Left ventricle myocardium inferior (tissue), 1 donor: ENCODE measurements around the gene SPECC1. TPM values are rescaled to one million over a fixed set of nuclear protein-coding genes. Genes with fewer than 3 reads are reported as not detected.
"Not testable (repeated sequence)": the region's sequence is repeated elsewhere in the genome, so short reads cannot be mapped to it uniquely, and the experiment has no call there.

ENCODE experiments used
- DNase-seq: peaks from one replicate; pipeline ENCODE4 v3.0.0-alpha.2; 2020
- H3K27ac ChIP-seq: fragments of 200-600 bp; replicated peaks from 2 replicates; pipeline ENCODE4 v1.8.0; 2021
- H3K27me3 ChIP-seq: fragments of 200-600 bp; 2 replicates; pipeline ENCODE4 v1.8.0; 2021; ENCODE audit warnings: low read depth
- H3K36me3 ChIP-seq: fragments of 200-600 bp; 2 replicates; pipeline ENCODE4 v1.8.0; 2021
- H3K4me1 ChIP-seq: fragments of 200-600 bp; 2 replicates; pipeline ENCODE4 v1.8.0; 2021
- H3K4me3 ChIP-seq: fragments of 200-600 bp; 2 replicates; pipeline ENCODE4 v1.8.0; 2021; ENCODE audit warnings: mild to moderate bottlenecking, moderate library complexity
- H3K9me3 ChIP-seq: fragments of 200-600 bp; replicated peaks from 2 replicates; pipeline ENCODE4 v1.8.0; 2021
- intact Hi-C: fragments of 100-400 bp; cut with micrococcal nuclease; formaldehyde crosslinking; loops from one replicate; pipeline ENCODE4 v1.11.0; 2022
- total RNA-seq: library from RNA; stranded (reverse); fragmentation: NEBNext Ultra II Directional; extraction: Animal tissue kit (Norgen Biotek cat#: 25700); gene quantifications from one replicate; pipeline ENCODE4 v1.2.1, GENCODE V29; 2021
- TF ChIP-seq, protein P1 (sequence below): fragments of 200-600 bp; IDR thresholded peaks from 2 replicates; pipeline ENCODE4 v1.8.0; 2021; ENCODE audit warnings: antibody characterized with exemption, mild to moderate bottlenecking, borderline replicate concordance
- donor health status: DM: no; HTN: yes; CAD: no; lungs with severe emphysema.

SPECC1 gene
- total RNA-seq, 1 donor from 2014 or later = 10.6 TPM

DNA sequence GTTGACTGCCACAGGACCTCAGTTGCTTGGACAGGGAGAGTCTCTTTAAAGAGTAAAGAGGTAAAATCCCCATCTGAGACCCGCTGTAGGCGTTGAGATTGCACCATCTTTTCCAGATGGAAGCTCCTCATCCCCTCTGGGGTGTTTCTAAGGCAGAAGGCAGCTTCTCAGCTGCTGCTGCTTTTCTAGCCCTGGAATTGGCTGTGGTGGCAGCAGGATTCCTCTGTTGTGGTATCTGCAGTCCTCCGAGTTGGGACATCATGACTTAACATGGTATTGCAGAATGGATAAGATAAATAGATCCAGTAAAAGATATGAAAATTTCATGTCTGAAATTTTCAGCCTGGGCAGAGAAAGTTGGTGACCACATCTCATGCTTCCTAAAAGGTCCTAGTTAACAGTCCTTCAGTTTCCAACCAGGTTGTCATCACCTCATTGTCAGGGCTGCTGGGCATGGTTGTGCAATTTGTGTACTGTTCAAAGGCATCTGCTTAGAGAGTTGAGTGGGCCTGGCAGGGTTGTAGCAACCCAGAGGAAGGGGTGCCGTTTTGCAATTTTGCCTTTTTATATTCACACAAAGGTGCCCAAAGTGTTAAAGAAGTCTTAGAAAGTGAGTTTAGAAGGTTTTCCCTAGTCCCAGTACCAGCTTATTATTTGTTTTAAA, 150.4 kb downstream of the SPECC1 start:
- Histone ChIP-seq H3K36me3 (no peaks in the 10 kb centered on the region), H3K4me1 (peaks cover 18% of the 10 kb centered on the region), H3K27ac (no peak overlapping the region), H3K27me3 (peaks cover 26% of the 10 kb centered on the region), H3K9me3 (no peaks in the 10 kb centered on the region), H3K4me3 (no peak overlapping the region)
- TF ChIP-seq, protein P1, sequence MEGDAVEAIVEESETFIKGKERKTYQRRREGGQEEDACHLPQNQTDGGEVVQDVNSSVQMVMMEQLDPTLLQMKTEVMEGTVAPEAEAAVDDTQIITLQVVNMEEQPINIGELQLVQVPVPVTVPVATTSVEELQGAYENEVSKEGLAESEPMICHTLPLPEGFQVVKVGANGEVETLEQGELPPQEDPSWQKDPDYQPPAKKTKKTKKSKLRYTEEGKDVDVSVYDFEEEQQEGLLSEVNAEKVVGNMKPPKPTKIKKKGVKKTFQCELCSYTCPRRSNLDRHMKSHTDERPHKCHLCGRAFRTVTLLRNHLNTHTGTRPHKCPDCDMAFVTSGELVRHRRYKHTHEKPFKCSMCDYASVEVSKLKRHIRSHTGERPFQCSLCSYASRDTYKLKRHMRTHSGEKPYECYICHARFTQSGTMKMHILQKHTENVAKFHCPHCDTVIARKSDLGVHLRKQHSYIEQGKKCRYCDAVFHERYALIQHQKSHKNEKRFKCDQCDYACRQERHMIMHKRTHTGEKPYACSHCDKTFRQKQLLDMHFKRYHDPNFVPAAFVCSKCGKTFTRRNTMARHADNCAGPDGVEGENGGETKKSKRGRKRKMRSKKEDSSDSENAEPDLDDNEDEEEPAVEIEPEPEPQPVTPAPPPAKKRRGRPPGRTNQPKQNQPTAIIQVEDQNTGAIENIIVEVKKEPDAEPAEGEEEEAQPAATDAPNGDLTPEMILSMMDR = no peak
- no peak for DNase-seq
- intact Hi-C loops = no loop called here

DNA sequence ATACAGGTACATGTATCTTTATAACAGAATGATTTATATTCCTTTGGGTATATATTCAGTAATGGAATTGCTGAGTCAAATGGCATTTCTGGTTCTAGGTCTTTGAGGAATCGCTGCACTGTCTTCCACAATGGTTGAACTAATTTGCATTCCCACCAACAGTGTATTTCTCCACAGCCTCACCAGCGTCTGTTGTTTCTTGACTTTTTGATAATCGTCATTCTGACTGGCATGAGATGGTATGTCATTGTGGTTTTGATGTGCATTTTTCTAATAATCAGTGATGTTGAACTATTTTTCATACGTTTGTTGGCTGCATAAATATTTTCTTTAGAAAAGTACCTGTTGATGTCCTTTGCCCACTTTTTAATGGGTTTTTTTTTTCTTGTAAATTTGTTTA, 156.4 kb downstream of the SPECC1 start:
- H3K27me3 ChIP-seq, intact Hi-C loops, H3K9me3 ChIP-seq, DNase-seq, H3K4me3 ChIP-seq, H3K36me3 ChIP-seq, H3K4me1 ChIP-seq, H3K27ac ChIP-seq: not testable (repeated sequence)

DNA sequence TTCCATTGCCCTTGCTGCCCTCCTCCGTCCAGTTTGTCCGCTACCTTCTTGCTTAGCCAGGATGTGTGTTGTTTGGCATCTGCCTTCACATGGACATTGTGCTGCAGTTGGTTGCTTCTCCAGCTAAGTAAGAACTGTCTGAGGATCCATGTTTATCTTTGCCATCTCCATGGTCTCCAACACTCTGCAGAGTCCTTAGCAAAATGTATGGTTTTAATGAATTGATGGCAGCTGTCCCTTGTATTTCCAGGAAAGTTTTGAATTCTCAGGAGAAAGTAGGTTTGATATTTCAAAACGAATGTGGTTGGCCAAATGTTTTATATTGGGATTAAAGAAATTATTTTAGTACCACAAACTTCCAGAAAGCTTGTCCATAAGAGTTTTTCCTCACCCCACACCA, 160.9 kb downstream of the SPECC1 start:
- TF ChIP-seq, protein P1 = no peak
- DNase-seq = no peak
- no peak overlapping the region for H3K4me3 ChIP-seq
- H3K9me3 ChIP-seq = no peaks in the 10 kb centered on the region
- H3K27me3 ChIP-seq = peaks cover 4% of the 10 kb centered on the region
- intact Hi-C loops = no loop called here
- no peak overlapping the region for H3K27ac ChIP-seq
- peaks cover 5% of the 10 kb centered on the region for H3K4me1 ChIP-seq
- H3K36me3 ChIP-seq = no peaks in the 10 kb centered on the region

DNA sequence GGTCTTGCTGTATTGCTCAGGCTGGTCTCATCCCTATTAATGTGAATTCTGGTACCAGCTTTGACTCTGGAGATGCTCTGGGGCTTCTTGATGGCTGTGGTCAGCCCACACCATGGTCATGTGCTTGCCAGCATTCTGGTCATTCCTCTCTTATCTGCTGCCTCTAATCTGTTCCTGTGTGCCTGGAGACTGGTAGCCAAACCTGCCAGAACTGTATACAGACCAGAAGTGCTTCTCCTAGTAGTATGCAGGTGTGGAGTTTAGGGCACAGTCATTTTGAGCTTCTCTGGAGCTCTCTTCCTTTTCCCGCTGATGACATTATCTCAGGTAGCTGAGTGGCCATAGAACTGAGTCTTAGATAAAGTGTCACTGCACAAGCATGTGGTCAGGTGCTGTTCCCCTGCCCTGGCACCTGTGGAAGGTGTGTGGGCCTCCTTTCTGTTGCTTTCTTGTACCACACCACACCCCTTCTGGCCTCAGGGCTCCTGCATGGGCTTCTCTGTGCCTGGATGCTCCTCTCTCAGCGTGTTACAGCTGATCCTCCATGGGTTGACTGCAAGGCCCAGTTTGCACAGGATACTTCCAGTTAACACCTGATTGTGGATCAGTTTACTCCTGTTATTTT, 162.7 kb downstream of the SPECC1 start:
- Histone ChIP-seq H3K4me1 (peaks cover 5% of the 10 kb centered on the region), H3K9me3 (no peaks in the 10 kb centered on the region), H3K27me3 (peaks cover 5% of the 10 kb centered on the region), H3K27ac (no peak overlapping the region), H3K36me3 (no peaks in the 10 kb centered on the region), H3K4me3 (no peak overlapping the region)
- TF ChIP-seq, protein P1 = no peak
- intact Hi-C loops = no loop called here
- DNase-seq = no peak

- no peak for DNase-seq
- Histone ChIP-seq H3K27me3 (peaks cover 5% of the 10 kb centered on the region), H3K4me3 (no peak overlapping the region), H3K36me3 (no peaks in the 10 kb centered on the region), H3K4me1 (peaks cover 5% of the 10 kb centered on the region), H3K27ac (no peak overlapping the region), H3K9me3 (no peaks in the 10 kb centered on the region)
- TF ChIP-seq, protein P1 = no peak
- intact Hi-C loops = no loop called here
These were observed 163.2 kb downstream of the SPECC1 start for GRCh38 chr17:20172376-20172775.

- no peak for DNase-seq
- Histone ChIP-seq H3K27me3 (peaks cover 5% of the 10 kb centered on the region), H3K27ac (no peak overlapping the region), H3K4me3 (no peak overlapping the region), H3K9me3 (no peaks in the 10 kb centered on the region), H3K4me1 (peaks cover 5% of the 10 kb centered on the region), H3K36me3 (no peaks in the 10 kb centered on the region)
- intact Hi-C loops = no loop called here
- TF ChIP-seq, protein P1 = no peak
These were observed 163.9 kb downstream of the SPECC1 start for GRCh38 chr17:20173091-20173490.
